ENCODE data around the gene EPHB6.

Gene EPHB6

GRCh38 chr7:142854372-142855113, at the start of gene EPHB6:
TSS of gene EPHB6 (plus strand) at chr7:142855076. CDS start at chr7:142863228, 8,152 bp downstream.
- peak; percentile 66 for DNase-seq (ENCODE audit: low spot score)

GRCh38 chr7:142805350-142806021, 49.4 kb upstream of the EPHB6 start:
- DNase-seq (ENCODE audit: low spot score): no peak

GRCh38 chr7:142806022-142806356, 48.9 kb upstream of the EPHB6 start:
- DNase-seq (ENCODE audit: low spot score): no peak

GRCh38 chr7:142806957-142807356, 47.9 kb upstream of the EPHB6 start:
- DNase-seq (ENCODE audit: low spot score): no peak

- peak; percentile 88 for DNase-seq (ENCODE audit: low spot score)
Observed at GRCh38 chr7:142807855-142808460, 46.9 kb upstream of the EPHB6 start.

- DNase-seq (ENCODE audit: low spot score): no peak
Observed at GRCh38 chr7:142808461-142808801, 46.4 kb upstream of the EPHB6 start.

GRCh38 chr7:142808802-142809583, 45.9 kb upstream of the EPHB6 start:
- peak; percentile 100 for DNase-seq (ENCODE audit: low spot score)

GRCh38 chr7:142809671-142810070, 45.2 kb upstream of the EPHB6 start:
- DNase-seq (ENCODE audit: low spot score): peak; percentile 63

- peak; percentile 97 for DNase-seq (ENCODE audit: low spot score)
Observed at GRCh38 chr7:142811154-142811737, 43.6 kb upstream of the EPHB6 start.

GRCh38 chr7:142812437-142813215, 42.2 kb upstream of the EPHB6 start:
- DNase-seq (ENCODE audit: low spot score): peak; percentile 72

GRCh38 chr7:142813226-142813625, 41.6 kb upstream of the EPHB6 start:
- DNase-seq (ENCODE audit: low spot score): peak; percentile 98

- no peak for DNase-seq (ENCODE audit: low spot score)
Observed at GRCh38 chr7:142813699-142814098, 41.2 kb upstream of the EPHB6 start.

- DNase-seq (ENCODE audit: low spot score): no peak
Observed at GRCh38 chr7:142814451-142814850, 40.4 kb upstream of the EPHB6 start.

GRCh38 chr7:142815134-142815533, 39.7 kb upstream of the EPHB6 start:
- DNase-seq (ENCODE audit: low spot score): no peak

- DNase-seq (ENCODE audit: low spot score): no peak
Observed at GRCh38 chr7:142817506-142817905, 37.4 kb upstream of the EPHB6 start.

- DNase-seq (ENCODE audit: low spot score): no peak
Observed at GRCh38 chr7:142819530-142819929, 35.3 kb upstream of the EPHB6 start.

- DNase-seq (ENCODE audit: low spot score): no peak
Observed at GRCh38 chr7:142822714-142823113, 32.2 kb upstream of the EPHB6 start.

- peak; percentile 42 for DNase-seq (ENCODE audit: low spot score)
Observed at GRCh38 chr7:142827951-142828500, 26.9 kb upstream of the EPHB6 start.

- DNase-seq (ENCODE audit: low spot score): no peak
Observed at GRCh38 chr7:142832417-142832816, 22.5 kb upstream of the EPHB6 start.

- peak; percentile 73 for DNase-seq (ENCODE audit: low spot score)
Observed at GRCh38 chr7:142833174-142834048, 21.5 kb upstream of the EPHB6 start.
